GM18517 (cell line): ENCODE measurements around the gene GALNT18.

Experiments
- ATAC-seq: cut with Tn5 transposase; IDR thresholded peaks from one replicate; pipeline ENCODE4 v1.9.1; 2021; ENCODE audit warnings: mild to moderate bottlenecking, moderate library complexity; ENCODE audit not compliant: unreplicated experiment

Gene GALNT18

GRCh38 chr11:11441516-11441915 is 180.3 kb downstream of the GALNT18 start:
- no peak for ATAC-seq

GRCh38 chr11:11441091-11441490 is 180.7 kb downstream of the GALNT18 start:
- no peak for ATAC-seq

GRCh38 chr11:11440144-11440543 is 181.7 kb downstream of the GALNT18 start:
- no peak for ATAC-seq

DNA sequence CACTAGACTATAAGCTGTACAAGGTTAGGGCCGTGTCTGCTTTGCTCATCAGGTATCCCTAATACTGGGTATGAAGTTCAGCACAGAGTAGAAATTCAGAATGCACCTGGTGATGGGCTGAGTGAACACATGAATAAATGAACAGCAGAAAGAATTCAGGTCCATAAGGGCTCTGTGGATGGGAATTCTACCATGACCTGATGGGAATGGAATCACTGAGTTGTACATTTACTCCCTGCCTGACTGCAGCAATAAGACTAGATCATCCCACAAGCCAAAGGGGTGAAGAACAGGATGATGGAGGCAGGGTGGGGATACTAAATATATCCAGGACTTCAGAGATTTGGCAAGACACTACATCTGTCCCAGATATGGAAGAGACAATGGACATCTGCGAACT is 182.2 kb downstream of the GALNT18 start:
- ATAC-seq, result no peak

DNA sequence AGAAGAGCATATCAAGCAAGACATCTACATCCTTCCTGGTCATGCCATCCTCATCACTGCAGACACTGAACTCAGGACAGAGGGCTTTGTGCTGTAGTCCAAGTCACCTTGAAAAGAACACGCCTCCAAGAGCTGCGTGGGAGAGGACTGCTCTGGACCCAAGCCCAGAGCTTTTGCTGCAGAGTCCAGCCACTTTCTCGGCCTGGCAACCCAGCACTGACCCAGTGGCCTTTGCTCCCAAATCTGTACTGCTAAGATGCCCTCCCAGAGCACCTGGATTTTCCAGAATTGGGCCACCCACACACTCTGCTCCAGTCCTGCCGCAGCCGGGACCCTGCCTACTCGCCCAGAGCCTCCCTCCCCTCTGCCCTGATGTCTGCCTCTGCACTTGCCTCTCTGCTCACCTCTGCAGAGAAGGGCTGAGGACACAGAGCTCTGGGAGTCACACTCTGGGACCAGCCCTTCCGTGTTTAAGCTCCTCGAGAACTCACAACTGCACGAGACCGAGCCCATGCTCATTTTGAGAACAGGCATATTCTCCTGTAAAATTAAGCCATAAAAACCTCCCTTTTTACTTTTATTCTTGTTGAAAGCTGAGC is 185.0 kb downstream of the GALNT18 start:
- ATAC-seq, result no peak

- no peak for ATAC-seq
Measured at GRCh38 chr11:11435635-11436034, 186.2 kb downstream of the GALNT18 start.

DNA sequence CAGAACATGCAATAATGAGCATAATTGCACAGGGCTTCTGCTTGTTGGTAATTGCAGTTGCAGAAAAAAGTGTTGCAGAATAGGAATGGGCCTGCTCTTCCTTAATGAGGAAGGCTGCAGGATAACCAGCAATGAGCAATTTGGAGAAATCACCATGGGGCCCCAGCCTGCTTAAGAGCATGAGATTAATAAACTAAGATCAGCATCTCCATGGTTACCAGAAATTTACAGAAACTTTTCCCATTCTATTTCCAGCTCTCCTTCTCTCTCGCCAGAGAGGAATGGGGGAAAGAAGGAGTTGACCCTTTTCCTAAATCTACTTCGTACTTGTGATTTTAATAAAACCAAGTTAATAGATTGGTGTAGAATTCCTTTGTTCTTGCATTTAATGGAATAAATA is 187.8 kb downstream of the GALNT18 start:
- no peak for ATAC-seq

DNA sequence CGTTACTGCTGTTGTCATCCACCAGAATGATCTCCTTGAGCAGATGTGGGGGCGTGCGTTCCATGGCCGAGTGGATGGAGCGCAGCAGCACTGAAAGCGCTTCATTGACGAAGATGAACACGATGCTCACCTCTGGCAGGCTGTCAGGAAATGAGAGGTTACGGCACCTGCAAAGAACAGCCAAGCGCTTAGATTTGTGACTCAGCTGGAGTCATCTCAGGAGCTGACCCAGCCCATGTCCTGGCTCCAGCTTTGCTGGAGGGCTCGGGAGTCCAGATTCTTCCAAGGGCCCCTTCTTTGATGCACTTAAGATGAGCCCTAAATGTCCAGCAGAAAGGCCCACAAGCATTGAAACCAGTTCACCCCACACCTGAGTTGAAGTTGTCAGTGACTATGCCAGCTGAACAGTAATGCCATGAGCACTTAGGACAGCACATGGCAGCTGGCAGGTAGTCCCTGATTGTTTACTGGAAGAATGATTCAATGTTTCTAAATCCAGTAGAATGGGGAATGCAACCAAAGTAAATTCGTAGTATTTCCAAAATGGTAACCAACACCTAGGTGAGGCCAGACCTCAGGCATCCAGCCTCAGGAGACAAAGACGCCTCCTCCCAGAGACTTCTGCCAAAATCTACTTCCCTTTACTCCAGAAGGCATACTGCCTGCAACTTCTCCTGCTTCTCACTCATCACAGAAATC is 189.0 kb downstream of the GALNT18 start:
- ATAC-seq, result no peak

GRCh38 chr11:11430431-11430830 is 191.4 kb downstream of the GALNT18 start:
- ATAC-seq, result no peak

- ATAC-seq, result no peak
Measured at GRCh38 chr11:11428714-11429113, 193.1 kb downstream of the GALNT18 start.

DNA sequence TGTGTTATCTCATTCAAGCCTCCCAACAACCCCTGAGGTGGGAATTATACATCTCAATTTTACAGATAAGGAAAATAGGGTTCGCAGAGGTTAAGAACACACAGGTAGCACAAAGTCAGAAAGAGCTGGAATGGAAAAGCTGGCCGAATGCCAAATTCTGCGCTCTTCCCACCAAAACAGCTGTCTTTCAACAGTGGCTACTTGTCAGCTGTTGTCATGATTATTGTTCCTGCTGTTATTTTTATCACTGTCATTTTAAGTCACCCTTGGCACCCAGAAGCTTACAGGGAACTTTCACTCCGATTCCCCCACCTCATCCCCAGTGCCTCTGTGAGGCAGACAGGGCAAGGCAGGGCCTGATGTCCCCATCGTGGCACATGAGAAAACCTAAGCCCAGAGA is 194.3 kb downstream of the GALNT18 start:
- no peak for ATAC-seq

GRCh38 chr11:11427140-11427539 is 194.7 kb downstream of the GALNT18 start:
- ATAC-seq, result no peak

DNA sequence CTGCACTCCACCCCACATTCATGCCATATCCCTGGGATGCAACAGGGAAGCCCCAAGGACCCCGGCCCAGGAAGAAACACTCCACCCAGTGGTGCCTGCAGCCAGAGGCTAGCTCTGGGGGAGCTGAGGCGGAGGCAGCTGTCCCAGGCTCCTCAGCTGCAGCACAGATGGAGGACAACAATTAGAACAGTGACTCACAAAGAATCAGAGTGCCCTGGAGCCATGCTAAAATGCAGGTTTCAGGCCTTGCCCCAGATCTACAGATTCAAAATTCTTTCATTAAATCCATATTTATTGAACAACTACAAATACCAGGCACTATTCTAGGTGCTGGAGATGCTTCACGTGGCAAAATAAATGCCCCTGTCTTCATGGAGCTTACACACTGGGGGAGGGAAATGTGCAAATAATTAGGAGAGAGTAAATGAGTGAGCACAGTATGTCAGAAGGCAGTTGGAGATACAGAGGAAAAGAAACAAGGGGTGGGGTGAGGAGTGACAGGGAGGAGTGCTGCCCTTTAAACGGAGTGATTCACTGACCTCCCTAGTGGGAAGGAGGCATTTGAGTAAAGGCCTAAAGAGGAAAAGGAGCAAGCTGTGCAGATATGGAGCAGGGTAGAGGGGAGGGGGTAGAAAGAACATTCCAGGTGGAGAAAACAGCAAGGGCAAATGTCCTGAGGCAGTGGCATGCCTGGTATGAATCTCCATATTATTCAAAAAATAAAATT is 195.4 kb downstream of the GALNT18 start:
- ATAC-seq, result no peak

DNA sequence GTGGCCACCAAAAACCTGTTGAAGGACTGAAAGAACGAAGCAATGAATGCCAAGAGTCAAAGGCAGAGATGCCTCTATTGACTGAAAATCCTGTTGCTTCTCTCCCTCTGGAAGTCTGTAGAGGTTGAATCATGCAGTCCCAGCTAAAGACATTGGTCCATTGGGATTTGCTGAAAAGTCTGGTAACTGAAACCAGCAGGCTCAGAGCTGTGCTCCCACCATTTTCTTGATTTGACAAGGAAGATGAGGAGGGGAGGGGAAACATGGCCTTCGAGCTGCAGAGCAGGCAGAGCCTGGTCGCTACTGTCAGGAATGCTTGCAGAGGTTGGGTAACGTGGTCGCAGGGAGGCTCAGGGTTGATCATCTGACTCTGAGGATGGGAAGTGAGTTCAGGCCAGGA is 196.0 kb downstream of the GALNT18 start:
- ATAC-seq, result no peak

GRCh38 chr11:11424688-11425087 is 197.1 kb downstream of the GALNT18 start:
- no peak for ATAC-seq

DNA sequence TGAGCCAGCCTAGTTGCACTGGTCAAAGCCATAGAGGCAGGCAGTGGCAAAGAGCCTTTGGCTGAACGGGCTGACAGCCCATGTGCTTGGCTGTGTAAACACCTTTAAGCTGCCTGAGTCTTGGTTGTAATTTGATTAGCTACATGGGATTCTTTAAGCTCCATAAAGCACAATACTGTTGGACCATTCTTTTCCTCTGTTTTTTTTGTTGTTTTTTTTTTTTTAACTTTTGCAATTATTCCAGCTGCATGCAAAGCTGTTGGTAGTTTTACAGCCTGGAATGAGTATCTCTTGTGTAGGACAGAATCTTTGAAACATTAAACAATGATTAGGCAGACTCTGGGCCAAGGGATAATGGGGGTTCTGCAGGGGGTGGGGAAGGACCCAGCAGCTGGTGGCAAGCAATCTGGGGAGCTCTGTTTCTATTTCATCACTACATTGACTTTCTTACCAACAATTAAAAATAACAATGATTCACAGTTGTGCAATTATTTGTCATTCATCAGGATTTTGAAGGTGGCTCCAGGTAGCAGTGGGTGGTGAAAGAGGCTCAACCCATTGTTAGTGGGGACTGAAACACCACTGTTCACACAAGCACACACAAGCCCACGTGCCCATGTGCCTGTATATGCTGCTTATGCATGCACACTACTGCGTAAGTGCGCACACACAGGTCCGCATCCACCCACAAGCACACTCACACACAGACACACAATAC is 199.2 kb downstream of the GALNT18 start:
- ATAC-seq, result no peak

DNA sequence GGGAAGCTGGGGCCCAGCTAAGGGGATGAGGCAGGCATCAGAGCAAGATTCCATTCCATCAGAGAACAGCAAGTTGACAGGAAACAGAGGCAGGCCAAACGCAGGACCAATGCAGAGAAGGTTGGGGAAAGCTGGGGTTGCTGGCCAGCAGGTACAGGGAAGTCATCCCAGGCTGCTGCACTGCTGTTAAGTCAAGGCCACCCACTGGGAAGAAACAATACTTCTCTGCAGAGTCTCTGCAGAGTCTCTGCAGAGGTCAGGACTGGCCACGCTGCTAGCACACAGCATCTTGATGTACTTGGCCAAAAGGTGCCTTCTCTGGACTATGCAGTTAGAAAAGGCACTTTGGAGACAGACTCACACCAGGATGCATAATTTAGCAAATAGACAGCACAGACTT is 200.3 kb downstream of the GALNT18 start:
- no peak for ATAC-seq

GRCh38 chr11:11420899-11421285 is 200.9 kb downstream of the GALNT18 start:
- ATAC-seq, result no peak

DNA sequence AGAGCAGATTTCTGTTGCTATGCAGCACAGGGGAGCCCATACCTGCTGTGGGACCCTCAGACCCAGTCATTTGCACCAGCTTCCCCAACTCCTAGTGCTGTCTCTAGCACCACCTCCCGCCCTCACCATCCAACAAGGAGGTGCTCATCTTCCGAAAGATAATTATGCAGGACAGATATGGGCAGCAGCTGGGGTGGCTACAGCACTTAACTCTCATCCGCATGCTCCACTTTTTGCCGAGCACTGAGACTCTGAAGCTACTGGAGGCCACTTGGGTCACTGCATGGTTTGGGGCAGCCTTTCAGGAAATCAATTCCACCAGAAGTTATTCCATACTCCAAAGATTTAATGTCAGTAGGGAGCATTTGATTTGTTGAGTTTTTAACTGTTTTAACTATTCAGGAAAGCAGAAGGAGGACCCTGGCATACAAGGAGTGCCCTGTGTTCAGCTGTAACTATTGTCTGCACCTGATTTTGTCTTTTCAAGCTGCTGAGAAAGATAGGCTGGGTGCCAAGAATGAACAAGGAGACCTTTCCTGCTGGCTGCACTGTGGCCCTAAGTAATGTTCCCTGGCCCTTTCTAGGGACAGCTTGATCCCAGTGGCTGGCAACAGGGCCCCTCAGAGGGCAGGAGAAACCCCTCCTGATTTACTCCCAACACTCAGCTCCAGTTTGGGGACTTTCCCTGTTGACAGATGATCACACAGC is 201.5 kb downstream of the GALNT18 start:
- no peak for ATAC-seq

- no peak for ATAC-seq
Measured at GRCh38 chr11:11419747-11420146, 202.1 kb downstream of the GALNT18 start.

DNA sequence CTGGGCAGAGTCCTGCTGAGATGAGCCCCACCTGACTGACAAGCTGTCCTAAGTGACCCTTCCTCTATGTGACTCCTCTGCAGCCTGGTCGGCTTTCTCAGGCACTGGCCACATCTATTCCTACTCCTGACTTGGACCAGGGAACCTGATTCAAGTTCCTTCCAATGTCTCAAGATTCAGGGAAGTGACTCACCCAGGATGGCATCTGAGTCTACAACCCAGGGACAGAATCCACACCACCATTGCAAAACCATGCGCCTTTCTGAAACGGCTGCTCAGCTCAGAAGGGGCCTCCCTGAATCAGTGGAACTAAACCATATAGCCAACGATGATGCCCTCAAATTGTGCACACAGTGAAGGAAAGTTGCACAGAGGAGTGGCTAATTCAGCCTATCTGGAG is 204.9 kb downstream of the GALNT18 start:
- ATAC-seq, result no peak
